Spleen (tissue), 11 donors: Measurements from ENCODE around the gene TRIM8. TPM values are rescaled to one million over a fixed set of nuclear protein-coding genes. Genes with fewer than 3 reads are reported as not detected.
"Not testable (repeated sequence)": the region's sequence is repeated elsewhere in the genome, so short reads cannot be mapped to it uniquely, and the experiment has no call there.

Source experiments
- DNase-seq: peaks from one replicate; pipeline ENCODE4 v3.0.0-alpha.2; 2020
- H3K27ac ChIP-seq, 8 donors: fragments of 200-600 bp; sonication (generic) in 7 of 8; 1 replicate in 4 of 8; 2 replicates in 4 of 8; pipeline versions ENCODE4 v1.5.0 to v1.8.0; 2016 to 2021; ENCODE audit warnings: inconsistent platforms in 4 of 8, mild to moderate bottlenecking in 4 of 8, moderate library complexity in 1 of 8
- H3K27me3 ChIP-seq, 7 donors: fragments of 200-600 bp; sonication (generic) in 6 of 7; replicated peaks in 1 of 7; 1 replicate in 4 of 7; 2 replicates in 3 of 7; pipeline versions ENCODE4 v1.5.0 to v1.8.0; 2016 to 2021; ENCODE audit warnings: inconsistent platforms in 3 of 7, mild to moderate bottlenecking in 1 of 7
- H3K36me3 ChIP-seq, 6 donors: fragments of 200-600 bp; sonication (generic) in 5 of 6; 1 replicate in 4 of 6; 2 replicates in 2 of 6; pipeline versions ENCODE4 v1.5.0 to v1.8.0; 2016 to 2021; ENCODE audit warnings: inconsistent platforms in 2 of 6
- H3K4me1 ChIP-seq, 6 donors: fragments of 200-600 bp; sonication (generic) in 5 of 6; 1 replicate in 3 of 6; 2 replicates in 3 of 6; pipeline versions ENCODE4 v1.5.0 to v1.8.0; 2016 to 2021; ENCODE audit warnings: inconsistent platforms in 3 of 6
- H3K4me3 ChIP-seq, 8 donors: fragments of 200-600 bp; sonication (generic) in 7 of 8; 1 replicate in 4 of 8; 2 replicates in 4 of 8; pipeline versions ENCODE4 v1.5.0 to v1.8.0; 2016 to 2021; ENCODE audit warnings: inconsistent platforms in 4 of 8, mild to moderate bottlenecking in 4 of 8, moderate library complexity in 2 of 8
- H3K9me3 ChIP-seq, 8 donors: fragments of 200-600 bp; sonication (generic) in 7 of 8; 1 replicate in 4 of 8; 2 replicates in 4 of 8; pipeline versions ENCODE4 v1.5.0 to v1.8.0; 2016 to 2021; ENCODE audit warnings: inconsistent platforms in 4 of 8
- CTCF ChIP-seq, 11 experiments: fragments of 200-600 bp in 7 of 11; fragments of 450-650 bp in 4 of 11; sonication (generic) in 4 of 11; IDR thresholded peaks in 8 of 11; conservative IDR thresholded peaks in 3 of 11; 1 replicate in 7 of 11; 2 replicates in 4 of 11; pipeline versions ENCODE4 v1.4.0 to v1.8.0; 2016 to 2021; ENCODE audit warnings: antibody characterized with exemption in 11 of 11, inconsistent platforms in 4 of 11, mild to moderate bottlenecking in 1 of 11
- POLR2A ChIP-seq, 3 donors: fragments of 450-650 bp; IDR thresholded peaks; one replicate each; pipeline ENCODE4 v1.5.1; 2017; ENCODE audit warnings: antibody characterized with exemption in 3 of 3, mild to moderate bottlenecking in 1 of 3
- POLR2AphosphoS5 ChIP-seq, 3 donors: sonication (generic); formaldehyde crosslinking; IDR thresholded peaks; one replicate each; pipeline ENCODE4 v1.5.1; 2017; ENCODE audit warnings: antibody characterized with exemption in 3 of 3
- WGBS, 5 donors: extraction: QIAGEN DNeasy Blood & Tissue Kit in 3 of 5; methylation state at CpG; one replicate each; pipeline versions ENCODE4 v1.1.5 to v1.1.7; 2013 to 2018; 5-methylcytosine and 5-hydroxymethylcytosine counted together
- intact Hi-C: fragments of 100-400 bp; cut with DNase I; formaldehyde crosslinking; loops from one replicate; pipeline ENCODE4 v1.15.0; 2023; ENCODE audit warnings: low total_unique reads
- polyA plus RNA-seq, 3 donors: library from polyadenylated mRNA; stranded (reverse); fragments of 200-250 nt; gene quantifications; one replicate each; pipeline ENCODE4 v1.2.1, GENCODE V29; 2013
- total RNA-seq, 7 donors: library from RNA; depleted of rRNA in 3 of 7; stranded (reverse); fragments of >200 nt in 3 of 7; fragmentation: NEBNext Ultra II Directional in 4 of 7; extraction: Animal tissue kit (Norgen Biotek cat#: 25700) in 4 of 7; gene quantifications; one replicate each; pipeline versions ENCODE4 v1.1.0 to v1.2.1, GENCODE V29; 2016 to 2021
- donor health status: healthy with polysubstance abuse.
- donor health status: DM: no; HTN: no; CAD: no; lungs with moderate emphysema.
- donor health status: DM: no; HTN: no; CAD: no.
- donor health status: Bipolar disorder and iron deficiency.
- donor health status: healthy.
- donor health status: DM: no; HTN: no; CAD: no.
- donor health status: DM: yes; HTN: yes; CAD: no.

TRIM8 gene
- total and polyA plus RNA-seq, 10 donors = 23.5 to 116 (median 87.8) TPM

GRCh38 chr10:102691285-102692066 lies 47.2 kb downstream of the TRIM8 start:
- H3K27ac ChIP-seq = no peak overlapping the region
- no peak overlapping the region for H3K4me3 ChIP-seq
- peaks cover 0 to 31% (median 0%) of the 10 kb centered on the region in 6 donors for H3K36me3 ChIP-seq
- TF ChIP-seq CTCF (IDR thresholded peaks at IDR 0.05 in 8 of 11, conservative IDR thresholded peaks at IDR 0.05 in 3 of 11) = no peak
- no peak for TF ChIP-seq POLR2AphosphoS5 (IDR thresholded peaks at IDR 0.05)
- H3K4me1 ChIP-seq = no peaks in the 10 kb centered on the region
- no peaks in the 10 kb centered on the region for H3K27me3 ChIP-seq
- H3K9me3 ChIP-seq = no peaks in the 10 kb centered on the region
- WGBS, 5 donors = 78 to 89% (median 82%) methylated on average over 8 of the region's 8 CpGs
- intact Hi-C loops = no loop called here
- DNase-seq = no peak

- H3K4me1 ChIP-seq, intact Hi-C loops, H3K4me3 ChIP-seq, H3K27ac ChIP-seq, H3K27me3 ChIP-seq, H3K9me3 ChIP-seq, DNase-seq: not testable (repeated sequence)
- 94 to 97% (median 95%) methylated on average over 10 of the region's 10 CpGs for WGBS, 5 donors
- H3K36me3 ChIP-seq = peaks cover 0 to 58% (median 18%) of the 10 kb centered on the region in 6 donors
Observed at GRCh38 chr10:102695401-102695800, 51.1 kb downstream of the TRIM8 start.

- H3K9me3 ChIP-seq = no peaks in the 10 kb centered on the region
- WGBS, 5 donors = 85 to 96% (median 90%) methylated on average over 3 of the region's 3 CpGs
Observed at GRCh38 chr10:102696736-102697135, 52.5 kb downstream of the TRIM8 start.

GRCh38 chr10:102698894-102699293 lies 54.6 kb downstream of the TRIM8 start:
- WGBS, 5 donors = 89 to 97% (median 94%) methylated on average over 2 of the region's 2 CpGs
- Histone ChIP-seq H3K27ac (no peak overlapping the region), H3K4me3 (no peak overlapping the region), H3K36me3 (peaks cover 0 to 57% (median 18%) of the 10 kb centered on the region in 6 donors), H3K27me3 (no peaks in the 10 kb centered on the region), H3K4me1 (peaks cover 0 to 2% (median 0%) of the 10 kb centered on the region in 6 donors), H3K9me3 (no peaks in the 10 kb centered on the region)
- intact Hi-C loops = no loop called here
- no peak for DNase-seq
- TF ChIP-seq POLR2AphosphoS5 (IDR thresholded peaks at IDR 0.05) (no peak), CTCF (IDR thresholded peaks at IDR 0.05 in 8 of 11, conservative IDR thresholded peaks at IDR 0.05 in 3 of 11) (no peak), POLR2A (IDR thresholded peaks at IDR 0.05) (no peak)

More at GRCh38 chr10:102696736-102697135, 52.5 kb downstream of the TRIM8 start:
- DNase-seq = no peak
- no peak for TF ChIP-seq POLR2AphosphoS5 (IDR thresholded peaks at IDR 0.05)
- no peak for TF ChIP-seq POLR2A (IDR thresholded peaks at IDR 0.05)
- no peak for TF ChIP-seq CTCF (IDR thresholded peaks at IDR 0.05 in 8 of 11, conservative IDR thresholded peaks at IDR 0.05 in 3 of 11)
- H3K27me3 ChIP-seq = no peaks in the 10 kb centered on the region
- no peak overlapping the region for H3K27ac ChIP-seq
- intact Hi-C loops = no loop called here
- no peak overlapping the region for H3K4me3 ChIP-seq
- H3K36me3 ChIP-seq = peaks cover 0 to 61% (median 18%) of the 10 kb centered on the region in 6 donors
- peaks cover 0 to 2% (median 0%) of the 10 kb centered on the region in 6 donors for H3K4me1 ChIP-seq
